Liver (tissue), 3 donors: ENCODE data around the gene AP3B1.

Source experiments
- ATF3 ChIP-seq: IDR thresholded peaks from 2 replicates; pipeline ENCODE4 v1.6.1; 2016; ENCODE audit warnings: antibody characterized with exemption
- EGR1 ChIP-seq, 2 donors: IDR thresholded peaks; 2 replicates each; pipeline ENCODE4 v1.6.1; 2016 to 2018; ENCODE audit warnings: antibody characterized with exemption in 2 of 2, low read depth in 2 of 2
- GABPA ChIP-seq, 2 donors: IDR thresholded peaks in 1 of 2; conservative IDR thresholded peaks in 1 of 2; 2 replicates each; pipeline ENCODE4 v1.6.1; 2016; ENCODE audit warnings: antibody characterized with exemption in 2 of 2, mild to moderate bottlenecking in 1 of 2, moderate library complexity in 1 of 2
- HNF4G ChIP-seq: IDR thresholded peaks from 2 replicates; pipeline ENCODE4 v1.6.1; 2016; ENCODE audit warnings: antibody characterized with exemption
- MAX ChIP-seq: IDR thresholded peaks from 2 replicates; pipeline ENCODE4 v1.6.1; 2016; ENCODE audit warnings: antibody characterized with exemption
- RAD21 ChIP-seq, 2 donors: IDR thresholded peaks; 2 replicates each; pipeline ENCODE4 v1.6.1; 2016; ENCODE audit warnings: antibody characterized with exemption in 2 of 2, mild to moderate bottlenecking in 2 of 2
- REST ChIP-seq: IDR thresholded peaks from 2 replicates; pipeline ENCODE4 v1.6.1; 2016; ENCODE audit warnings: antibody characterized with exemption, mild to moderate bottlenecking
- TAF1 ChIP-seq: conservative IDR thresholded peaks from 2 replicates; pipeline ENCODE4 v1.6.1; 2016; ENCODE audit warnings: antibody characterized with exemption, mild to moderate bottlenecking
- YY1 ChIP-seq: IDR thresholded peaks from 2 replicates; pipeline ENCODE4 v1.6.1; 2016; ENCODE audit warnings: antibody characterized with exemption, mild to moderate bottlenecking
- TF ChIP-seq, protein P1 (sequence below): fragments of 150-350 bp; IDR thresholded peaks from 2 replicates; pipeline ENCODE4 v1.5.1; 2017; ENCODE audit warnings: improper control_type of control experiment, low read depth, low read length; ENCODE audit not compliant: missing input control
- donor health status: healthy.
- donor health status: healthy.

GRCh38 chr5:78016863-78017529 lies 277.5 kb downstream of the AP3B1 start:
- TF ChIP-seq, protein P1, sequence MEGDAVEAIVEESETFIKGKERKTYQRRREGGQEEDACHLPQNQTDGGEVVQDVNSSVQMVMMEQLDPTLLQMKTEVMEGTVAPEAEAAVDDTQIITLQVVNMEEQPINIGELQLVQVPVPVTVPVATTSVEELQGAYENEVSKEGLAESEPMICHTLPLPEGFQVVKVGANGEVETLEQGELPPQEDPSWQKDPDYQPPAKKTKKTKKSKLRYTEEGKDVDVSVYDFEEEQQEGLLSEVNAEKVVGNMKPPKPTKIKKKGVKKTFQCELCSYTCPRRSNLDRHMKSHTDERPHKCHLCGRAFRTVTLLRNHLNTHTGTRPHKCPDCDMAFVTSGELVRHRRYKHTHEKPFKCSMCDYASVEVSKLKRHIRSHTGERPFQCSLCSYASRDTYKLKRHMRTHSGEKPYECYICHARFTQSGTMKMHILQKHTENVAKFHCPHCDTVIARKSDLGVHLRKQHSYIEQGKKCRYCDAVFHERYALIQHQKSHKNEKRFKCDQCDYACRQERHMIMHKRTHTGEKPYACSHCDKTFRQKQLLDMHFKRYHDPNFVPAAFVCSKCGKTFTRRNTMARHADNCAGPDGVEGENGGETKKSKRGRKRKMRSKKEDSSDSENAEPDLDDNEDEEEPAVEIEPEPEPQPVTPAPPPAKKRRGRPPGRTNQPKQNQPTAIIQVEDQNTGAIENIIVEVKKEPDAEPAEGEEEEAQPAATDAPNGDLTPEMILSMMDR = no peak
- no peak for TF ChIP-seq GABPA (IDR thresholded peaks at IDR 0.05 in 1 of 2, conservative IDR thresholded peaks at IDR 0.05 in 1 of 2)
- TF ChIP-seq TAF1 = no peak
- no peak for TF ChIP-seq HNF4G
- TF ChIP-seq YY1 = no peak
- no peak for TF ChIP-seq EGR1 (IDR thresholded peaks at IDR 0.05; ENCODE audit: low read depth in 2 of 2)
- no peak for TF ChIP-seq MAX
- TF ChIP-seq RAD21 (IDR thresholded peaks at IDR 0.05) = no peak
- TF ChIP-seq ATF3 = no peak
- no peak for TF ChIP-seq REST
